A673 (cell line): ENCODE results near the gene SORCS1.

ENCODE experiments used
- CTCF ChIP-seq: fragments of 300-800, 200-600 bp; sonication (generic); conservative IDR thresholded peaks from 2 replicates; pipeline ENCODE4 v1.5.1; 2017; ENCODE audit warnings: low read depth, mild to moderate bottlenecking, antibody characterized with exemption, low read length, moderate library complexity, mixed read lengths
- EZH2 ChIP-seq: fragments of 200-600 bp; sonication (generic); IDR thresholded peaks from 2 replicates; pipeline ENCODE4 v1.6.1; 2017; ENCODE audit warnings: borderline replicate concordance, low read depth, mild to moderate bottlenecking, mixed read lengths, antibody characterized with exemption, low read length; ENCODE audit not compliant: poor library complexity, severe bottlenecking

- TF ChIP-seq CTCF (no peak), EZH2 (no peak)
These were observed 49.8 kb upstream of the SORCS1 start for GRCh38 chr10:107214261-107214660.
